Keratinocyte (primary cell): ENCODE measurements around the gene KCNMA1. TPM values are rescaled to one million over a fixed set of nuclear protein-coding genes. Genes with fewer than 3 reads are reported as not detected.

Source experiments
- DNase-seq: peaks from one replicate; pipeline ENCODE4 v3.0.0-alpha.2; 2011; ENCODE audit warnings: low read depth, missing footprints, low spot score
- FAIRE-seq: peaks from 2 replicates; lab custom pipeline; 2011; peaks lifted over from hg19 to GRCh38; lab: Jason Lieb, UNC
- H2AFZ ChIP-seq: 2 replicates; pipeline ENCODE4 v1.6.0; 2012; ENCODE audit warnings: low read length, control low read depth, inconsistent platforms; ENCODE audit not compliant: control insufficient read depth
- H3K27ac ChIP-seq: 2 replicates; pipeline ENCODE4 v1.5.1; 2011; ENCODE audit warnings: low read length; ENCODE audit not compliant: control insufficient read depth, insufficient read depth
- H3K27me3 ChIP-seq: 3 replicates; pipeline ENCODE4 v1.6.0; 2011; ENCODE audit warnings: low read length; ENCODE audit not compliant: control insufficient read depth, insufficient read depth; ENCODE audit errors: extremely low read depth
- H3K36me3 ChIP-seq, 2 experiments: 2 replicates in 1 of 2; 3 replicates in 1 of 2; pipeline ENCODE4 v1.5.1; 2011; ENCODE audit warnings: low read length in 2 of 2, mild to moderate bottlenecking in 1 of 2; ENCODE audit not compliant: control insufficient read depth in 2 of 2, insufficient read depth in 2 of 2; ENCODE audit errors: extremely low read depth in 1 of 2
- H3K4me1 ChIP-seq: 3 replicates; pipeline ENCODE4 v1.5.1; 2011; ENCODE audit warnings: low read length; ENCODE audit not compliant: control insufficient read depth, insufficient read depth; ENCODE audit errors: extremely low read depth
- H3K4me2 ChIP-seq: 3 replicates; pipeline ENCODE4 v1.6.0; 2011; ENCODE audit warnings: low read depth, low read length; ENCODE audit not compliant: control insufficient read depth, insufficient read depth; ENCODE audit errors: extremely low read depth
- H3K4me3 ChIP-seq, 3 experiments: fragments of 200-600 bp in 1 of 3; sonication (generic) in 1 of 3; 2 replicates in 2 of 3; 3 replicates in 1 of 3; pipeline ENCODE4 v1.5.1; 2011 to 2016; ENCODE audit warnings: low read length in 3 of 3, mild to moderate bottlenecking in 3 of 3, control low read depth in 2 of 3, inconsistent platforms in 1 of 3, low read depth in 1 of 3, mixed read lengths in 1 of 3, mixed run types in 1 of 3, moderate library complexity in 1 of 3; ENCODE audit not compliant: control insufficient read depth in 2 of 3, insufficient read depth in 2 of 3; ENCODE audit errors: extremely low read depth in 1 of 3
- H3K79me2 ChIP-seq: 2 replicates; pipeline ENCODE4 v1.6.0; 2012; ENCODE audit warnings: low read length; ENCODE audit not compliant: control insufficient read depth, insufficient read depth
- H3K9ac ChIP-seq: 3 replicates; pipeline ENCODE4 v1.6.0; 2011; ENCODE audit warnings: low read length; ENCODE audit not compliant: control insufficient read depth, insufficient read depth; ENCODE audit errors: extremely low read depth
- H3K9me1 ChIP-seq: 3 replicates; pipeline ENCODE4 v1.6.0; 2011; ENCODE audit warnings: low read length; ENCODE audit not compliant: control insufficient read depth, insufficient read depth; ENCODE audit errors: extremely low read depth
- H3K9me3 ChIP-seq: 2 replicates; pipeline ENCODE4 v1.5.1; 2012; ENCODE audit warnings: low read depth, low read length; ENCODE audit not compliant: control insufficient read depth
- H4K20me1 ChIP-seq: 3 replicates; pipeline ENCODE4 v1.6.0; 2011; ENCODE audit warnings: low read length; ENCODE audit not compliant: control insufficient read depth, insufficient read depth; ENCODE audit errors: extremely low read depth
- EZH2 ChIP-seq: IDR thresholded peaks from one replicate; pipeline ENCODE4 v1.6.1; 2012; ENCODE audit warnings: inconsistent platforms, mild to moderate bottlenecking, low read length, moderate library complexity
- dilution Hi-C: fragments of 300-500 bp; cut with MboI; formaldehyde crosslinking; loops from one replicate; pipeline ENCODE4 v1.7.0; 2020; ENCODE audit warnings: low sequenced_read_pairs; ENCODE audit not compliant: extremely low pct_ligation_motif_present
- polyA plus RNA-seq, 5 experiments: library from polyadenylated mRNA; depleted of rRNA in 3 of 5; stranded (reverse) in 3 of 5; stranded (forward) in 1 of 5; unstranded in 1 of 5; fragments of >200 nt; gene quantifications; 1 replicate in 1 of 5; 2 replicates in 3 of 5; 3 replicates in 1 of 5; pipeline versions ENCODE4 v1.2.1 to v1.2.3, GENCODE V29; 2011 to 2012; ENCODE audit warnings: missing spikeins in 2 of 5, low read depth in 1 of 5, low replicate concordance in 1 of 5
- TF ChIP-seq, protein P1 (sequence below), 3 experiments: IDR thresholded peaks in 1 of 3; conservative IDR thresholded peaks in 1 of 3; optimal IDR thresholded peaks in 1 of 3; 2 replicates in 2 of 3; 3 replicates in 1 of 3; pipeline versions ENCODE3 to v1.5.1; 2011; ENCODE audit warnings: low read length in 3 of 3, mild to moderate bottlenecking in 3 of 3, moderate library complexity in 2 of 3, control low read depth in 1 of 3, inconsistent platforms in 1 of 3; ENCODE audit not compliant: insufficient read depth in 2 of 3; ENCODE audit errors: extremely low read depth in 1 of 3

Gene KCNMA1
- polyA plus RNA-seq, 1 donor (not counting 4 experiments of a cell fraction or from before 2014, with no cell fraction given), result 6.3 TPM

DNA sequence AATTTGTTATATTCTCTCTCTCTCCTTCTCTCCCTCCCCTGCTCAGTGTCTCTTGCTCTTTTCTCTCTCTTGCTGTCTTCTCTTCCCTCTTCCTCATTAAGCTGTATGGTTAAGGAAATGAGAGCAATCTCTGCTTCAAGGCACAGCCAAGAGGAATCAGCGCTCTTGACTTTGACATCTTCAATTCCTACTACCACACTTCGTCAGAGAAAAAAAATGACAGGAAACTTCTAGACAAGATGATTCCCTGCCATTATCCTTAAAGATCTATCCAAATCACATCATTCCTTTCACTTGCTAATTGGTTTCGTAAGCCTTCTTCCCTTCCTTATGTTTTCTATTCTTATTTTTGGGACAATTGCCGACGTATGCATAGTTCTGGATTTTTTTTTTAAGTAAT, 425.0 kb downstream of the KCNMA1 start:
- H4K20me1 ChIP-seq, result no peaks in the 10 kb centered on the region
- H3K9me1 ChIP-seq, result no peaks in the 10 kb centered on the region
- no peak for TF ChIP-seq EZH2
- TF ChIP-seq, protein P1, sequence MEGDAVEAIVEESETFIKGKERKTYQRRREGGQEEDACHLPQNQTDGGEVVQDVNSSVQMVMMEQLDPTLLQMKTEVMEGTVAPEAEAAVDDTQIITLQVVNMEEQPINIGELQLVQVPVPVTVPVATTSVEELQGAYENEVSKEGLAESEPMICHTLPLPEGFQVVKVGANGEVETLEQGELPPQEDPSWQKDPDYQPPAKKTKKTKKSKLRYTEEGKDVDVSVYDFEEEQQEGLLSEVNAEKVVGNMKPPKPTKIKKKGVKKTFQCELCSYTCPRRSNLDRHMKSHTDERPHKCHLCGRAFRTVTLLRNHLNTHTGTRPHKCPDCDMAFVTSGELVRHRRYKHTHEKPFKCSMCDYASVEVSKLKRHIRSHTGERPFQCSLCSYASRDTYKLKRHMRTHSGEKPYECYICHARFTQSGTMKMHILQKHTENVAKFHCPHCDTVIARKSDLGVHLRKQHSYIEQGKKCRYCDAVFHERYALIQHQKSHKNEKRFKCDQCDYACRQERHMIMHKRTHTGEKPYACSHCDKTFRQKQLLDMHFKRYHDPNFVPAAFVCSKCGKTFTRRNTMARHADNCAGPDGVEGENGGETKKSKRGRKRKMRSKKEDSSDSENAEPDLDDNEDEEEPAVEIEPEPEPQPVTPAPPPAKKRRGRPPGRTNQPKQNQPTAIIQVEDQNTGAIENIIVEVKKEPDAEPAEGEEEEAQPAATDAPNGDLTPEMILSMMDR (optimal IDR thresholded peaks at IDR 0.05 in 1 of 3, IDR thresholded peaks at IDR 0.05 in 1 of 3, conservative IDR thresholded peaks at IDR 0.05 in 1 of 3; ENCODE audit: extremely low read depth in 1 of 3, insufficient read depth in 2 of 3, low read length in 3 of 3), result no peak
- no peak overlapping the region for H3K9ac ChIP-seq
- H3K4me3 ChIP-seq, result no peak overlapping the region
- no peaks in the 10 kb centered on the region for H3K79me2 ChIP-seq
- no peaks in the 10 kb centered on the region for H3K9me3 ChIP-seq
- H3K27me3 ChIP-seq, result peaks cover 10% of the 10 kb centered on the region
- dilution Hi-C loops, result no loop called here
- H2AFZ ChIP-seq, result no peak overlapping the region
- no peaks in the 10 kb centered on the region for H3K4me1 ChIP-seq
- no peak overlapping the region for H3K27ac ChIP-seq
- H3K36me3 ChIP-seq, result no peaks in the 10 kb centered on the region
- FAIRE-seq (no peak), DNase-seq (no peak)
- no peak overlapping the region for H3K4me2 ChIP-seq

DNA sequence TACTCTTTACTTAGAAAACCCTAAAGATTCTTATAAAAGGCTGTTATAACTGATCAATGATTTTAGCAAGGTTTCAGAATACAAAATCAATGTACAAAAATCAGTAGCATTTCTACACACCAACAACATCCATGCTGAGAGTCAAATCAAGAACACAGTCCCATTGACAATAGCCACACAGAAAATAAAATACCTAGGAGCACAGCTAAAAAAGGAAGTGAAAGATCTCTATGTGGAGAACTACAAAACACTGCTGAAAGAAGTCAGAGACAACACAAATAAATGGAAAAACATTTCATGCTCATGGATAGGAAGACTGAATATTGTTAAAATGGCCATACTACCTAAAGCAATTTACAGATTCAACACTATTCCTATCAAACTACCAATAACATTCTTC, 427.0 kb downstream of the KCNMA1 start:
- H3K36me3 ChIP-seq, result no peaks in the 10 kb centered on the region
- H3K9ac ChIP-seq, result no peak overlapping the region
- DNase-seq, result no peak
- no peaks in the 10 kb centered on the region for H3K79me2 ChIP-seq
- dilution Hi-C loops, result no loop called here
- H3K27ac ChIP-seq, result no peak overlapping the region
- no peak for FAIRE-seq
- H2AFZ ChIP-seq, result no peak overlapping the region
- no peak overlapping the region for H3K4me3 ChIP-seq
- H4K20me1 ChIP-seq, result no peaks in the 10 kb centered on the region
- H3K9me3 ChIP-seq, result no peaks in the 10 kb centered on the region
- TF ChIP-seq, protein P1 (optimal IDR thresholded peaks at IDR 0.05 in 1 of 3, IDR thresholded peaks at IDR 0.05 in 1 of 3, conservative IDR thresholded peaks at IDR 0.05 in 1 of 3; ENCODE audit: extremely low read depth in 1 of 3, insufficient read depth in 2 of 3, low read length in 3 of 3), result no peak
- TF ChIP-seq EZH2, result no peak
- H3K9me1 ChIP-seq, result no peaks in the 10 kb centered on the region
- peaks cover 10% of the 10 kb centered on the region for H3K27me3 ChIP-seq
- no peak overlapping the region for H3K4me2 ChIP-seq
- H3K4me1 ChIP-seq, result no peaks in the 10 kb centered on the region
